NCI-H2107 (cell line): ENCODE data around the gene RAB12.
"Not testable (repeated sequence)": the region's sequence is repeated elsewhere in the genome, so short reads cannot be mapped to it uniquely, and the experiment has no call there.

ENCODE experiments used
- DNase-seq: peaks from one replicate; lab custom pipeline; 2025; lab: John Stamatoyannopoulos, UW

The RAB12 gene

GRCh38 chr18:8611916-8612576, 2.8 kb downstream of the RAB12 start:
- no peak for DNase-seq

GRCh38 chr18:8614875-8615274, 5.6 kb downstream of the RAB12 start:
- DNase-seq: no peak

GRCh38 chr18:8615397-8616027, 6.3 kb downstream of the RAB12 start:
- DNase-seq: peak; percentile 26

- no peak for DNase-seq
Observed at GRCh38 chr18:8616028-8616401, 6.8 kb downstream of the RAB12 start.

DNA sequence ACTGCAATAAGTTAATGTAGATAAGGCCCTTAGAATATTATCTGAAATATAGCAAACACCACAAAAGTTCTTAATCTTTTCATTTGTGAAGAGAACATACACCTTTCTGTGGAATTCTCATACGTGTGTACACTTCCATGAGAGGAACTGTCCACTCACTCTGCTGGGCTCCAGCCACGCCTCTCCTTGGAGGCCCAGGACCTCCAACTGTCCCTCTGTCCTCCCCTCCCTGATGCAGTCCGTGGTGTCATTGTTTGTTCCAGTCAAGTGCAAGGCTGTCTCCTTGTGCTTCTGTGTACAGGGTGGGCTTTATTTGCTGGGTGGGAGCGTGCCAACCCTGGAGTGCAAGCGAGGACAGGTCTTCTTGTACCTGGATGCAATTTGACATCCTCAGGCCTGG, 8.7 kb downstream of the RAB12 start:
- no peak for DNase-seq

GRCh38 chr18:8619041-8619440, 9.8 kb downstream of the RAB12 start:
- DNase-seq: no peak

DNA sequence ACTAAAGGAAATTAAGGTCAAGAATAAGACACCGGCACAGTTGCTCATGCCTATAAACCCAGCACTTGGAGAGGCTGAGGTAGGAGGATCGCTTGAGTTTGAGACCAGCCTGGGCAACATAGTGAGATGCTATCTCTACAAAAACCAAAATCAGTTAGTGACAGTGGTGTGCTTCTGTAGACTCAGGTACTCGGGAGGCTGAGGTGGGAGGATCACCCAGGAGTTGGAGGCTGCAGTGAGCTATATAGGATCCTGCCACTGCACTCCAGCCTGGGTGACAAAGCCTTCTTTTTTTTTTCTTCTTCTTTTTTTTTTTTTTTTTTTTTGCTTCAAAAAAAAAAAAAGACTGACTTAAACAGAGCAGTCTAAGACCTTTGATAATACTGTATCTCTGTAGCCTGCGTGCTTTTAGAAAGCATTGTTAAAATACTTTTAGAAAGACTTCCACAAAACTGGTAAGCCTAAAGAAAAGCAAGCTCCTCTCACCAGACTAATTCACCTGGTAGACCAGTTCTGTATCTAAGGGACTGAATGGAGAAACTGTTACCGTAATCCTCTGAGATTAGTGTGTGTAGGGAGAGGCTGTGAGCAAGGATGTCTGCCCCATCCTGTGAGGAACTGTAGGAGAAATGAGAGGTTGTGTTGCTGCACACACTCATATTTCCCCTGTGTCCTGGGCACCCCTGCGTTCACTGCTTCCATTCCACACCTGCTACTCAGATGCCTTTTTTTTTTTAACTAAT, 10.8 kb downstream of the RAB12 start:
- DNase-seq: no peak

DNA sequence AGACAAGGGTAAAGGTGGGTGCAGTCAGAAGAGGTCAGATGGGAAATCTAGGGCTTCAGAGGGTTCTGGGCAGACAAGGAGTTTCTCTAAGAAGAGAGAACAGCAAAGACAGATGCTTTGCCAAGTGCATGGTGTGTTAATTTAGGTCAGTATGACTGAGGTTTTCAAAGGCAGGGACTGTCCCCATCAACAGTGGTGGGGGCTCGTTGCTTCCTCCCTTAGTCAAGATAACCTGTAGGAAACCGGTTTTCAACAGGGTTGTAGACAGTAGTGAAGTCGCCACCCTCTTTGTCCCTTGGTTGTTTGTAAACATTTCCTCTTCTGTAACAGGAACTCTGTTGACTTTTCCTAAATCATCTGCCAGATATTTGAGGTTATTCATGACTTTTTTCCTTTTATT, 11.6 kb downstream of the RAB12 start:
- DNase-seq: no peak

GRCh38 chr18:8622625-8623024, 13.4 kb downstream of the RAB12 start:
- not testable (repeated sequence) for DNase-seq

DNA sequence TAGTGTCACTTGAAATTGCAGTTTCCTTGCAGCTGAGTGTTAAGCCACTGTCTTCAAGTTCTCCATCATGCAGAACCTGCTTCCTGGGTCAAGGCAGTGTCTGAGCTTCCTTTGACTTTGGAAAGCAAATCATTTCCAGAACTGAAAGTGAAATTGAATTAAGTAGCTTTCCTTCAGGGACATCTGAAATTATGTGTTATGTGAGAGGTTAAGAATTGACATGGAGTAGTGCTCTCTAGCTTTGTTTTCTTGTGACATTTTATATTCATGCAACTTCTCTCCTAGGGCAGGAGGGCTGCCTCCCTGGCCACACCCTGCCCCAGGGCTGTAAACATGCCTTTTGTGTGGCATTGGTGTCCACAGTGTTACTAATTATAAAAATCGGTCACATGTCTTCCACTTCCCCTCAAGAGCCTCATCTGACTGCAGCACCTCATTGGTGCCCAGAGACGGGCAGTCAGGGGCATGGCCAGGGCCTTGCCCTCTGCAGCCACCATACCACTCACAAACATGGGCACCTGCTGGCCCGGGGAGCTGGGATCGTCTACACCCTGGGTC, 14.4 kb downstream of the RAB12 start:
- DNase-seq: no peak

- DNase-seq: no peak
Observed at GRCh38 chr18:8625461-8626092, 16.3 kb downstream of the RAB12 start.

DNA sequence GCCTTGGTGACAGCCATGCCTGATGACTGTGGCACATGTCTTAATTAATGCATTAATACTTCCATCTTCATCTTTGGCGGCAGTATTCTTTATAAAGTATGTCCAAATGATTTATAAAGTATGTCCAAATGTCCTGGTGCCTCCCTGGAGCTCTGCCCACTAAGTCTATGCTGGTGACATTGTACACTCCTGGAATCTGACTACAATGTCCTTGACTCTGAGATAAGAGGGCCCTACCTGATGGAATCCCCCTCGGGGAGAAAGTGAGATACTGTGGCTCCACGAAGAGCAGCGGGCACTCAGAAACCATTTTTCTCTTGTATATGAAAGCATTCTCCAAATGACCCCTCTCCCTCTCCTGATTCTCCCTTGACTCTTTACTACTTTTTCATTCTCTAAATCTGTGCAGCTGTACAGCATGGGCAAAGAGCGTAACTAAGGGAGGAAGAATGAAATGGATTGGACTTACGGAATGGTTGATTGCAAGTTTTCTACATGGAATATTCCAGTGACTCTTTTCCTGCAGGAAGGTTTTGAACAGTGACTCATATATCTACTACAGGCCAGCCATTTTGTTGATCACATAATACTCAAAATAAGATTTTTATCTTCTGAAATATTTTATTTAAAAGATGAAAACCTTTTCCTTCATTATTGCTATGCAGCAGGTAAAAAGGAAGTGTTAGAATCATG, 17.3 kb downstream of the RAB12 start:
- no peak for DNase-seq

DNA sequence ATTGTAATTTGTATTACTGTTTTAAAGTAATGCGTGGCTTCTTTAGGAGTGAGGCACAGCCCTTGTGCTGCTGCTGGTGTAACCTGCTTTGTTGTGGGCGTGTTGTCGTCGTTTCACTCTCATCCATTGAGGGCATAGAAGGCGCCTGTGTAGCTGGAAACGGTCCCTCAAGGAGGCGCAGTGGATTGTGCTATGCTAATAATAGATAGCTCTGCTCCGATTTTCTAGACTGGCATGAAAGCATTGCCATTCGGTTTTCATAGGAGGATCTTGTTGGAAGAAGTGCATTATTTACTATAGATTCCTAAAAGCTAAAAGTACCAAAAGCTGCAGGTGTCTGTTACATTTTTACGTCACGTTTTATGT, 17.9 kb downstream of the RAB12 start:
- no peak for DNase-seq

DNA sequence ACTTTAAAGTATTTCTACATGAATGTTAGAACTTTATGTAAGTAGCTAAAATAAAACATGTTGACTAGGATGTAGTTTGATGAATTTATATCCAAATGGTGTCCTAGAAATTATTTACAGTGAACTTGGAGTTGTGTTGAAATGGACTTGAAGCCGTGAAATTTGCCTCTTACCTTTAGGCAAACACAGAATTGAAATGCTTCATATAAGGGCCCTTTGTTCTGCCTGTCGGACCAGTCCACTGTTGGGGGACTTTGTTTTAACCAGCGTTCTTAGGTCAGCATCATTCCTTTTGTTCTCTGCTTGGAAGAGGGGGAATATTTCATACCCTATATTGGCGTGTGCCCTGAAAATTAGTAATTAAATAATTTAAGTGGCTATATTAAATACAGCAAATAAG, 18.3 kb downstream of the RAB12 start:
- DNase-seq: no peak

- no peak for DNase-seq
Observed at GRCh38 chr18:8629602-8630001, 20.4 kb downstream of the RAB12 start.

- no peak for DNase-seq
Observed at GRCh38 chr18:8630546-8630945, 21.3 kb downstream of the RAB12 start.

- no peak for DNase-seq
Observed at GRCh38 chr18:8631265-8631664, 22.0 kb downstream of the RAB12 start.

DNA sequence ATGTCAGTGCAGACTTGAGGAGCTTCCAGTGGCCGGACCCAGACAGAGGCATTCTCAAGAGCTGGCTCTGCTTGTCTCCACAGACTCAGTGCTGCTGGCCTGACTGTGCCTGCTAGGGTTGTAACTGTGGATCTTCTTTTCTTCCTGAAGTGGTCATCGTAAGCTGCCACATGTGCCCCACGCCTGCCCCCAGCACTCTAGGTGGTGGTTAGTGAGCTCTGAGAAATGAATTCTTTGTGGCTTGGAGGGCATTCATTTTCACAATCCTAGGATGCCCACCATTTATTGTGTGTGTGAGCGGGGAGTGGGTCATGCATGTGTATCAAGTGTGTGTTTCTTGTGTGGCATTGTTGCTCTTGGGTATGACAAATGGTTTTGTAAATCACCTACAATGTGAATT, 23.1 kb downstream of the RAB12 start:
- DNase-seq: no peak

DNA sequence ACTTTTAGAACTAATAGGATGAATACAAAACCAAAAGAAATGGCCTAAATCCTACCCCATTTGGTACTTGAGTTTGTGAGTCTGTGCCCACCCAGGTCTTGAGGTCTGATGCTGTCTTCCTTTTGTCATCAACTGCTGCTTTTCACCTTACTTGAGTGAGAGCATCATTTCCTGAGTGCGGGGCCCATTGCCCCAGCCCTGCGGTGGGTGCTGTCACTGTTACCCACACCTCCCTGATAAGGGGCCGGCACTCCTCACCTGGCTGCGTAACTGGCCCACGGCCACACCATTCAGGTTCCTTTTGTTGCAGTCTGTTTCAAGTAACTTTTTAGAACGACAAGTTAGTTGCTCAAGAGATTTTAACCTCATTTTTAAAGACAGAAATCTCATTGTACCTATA, 25.3 kb downstream of the RAB12 start:
- DNase-seq: no peak

GRCh38 chr18:8635087-8635486, 25.9 kb downstream of the RAB12 start:
- DNase-seq: no peak

GRCh38 chr18:8639762-8640161, 30.5 kb downstream of the RAB12 start:
- no peak for DNase-seq

- no peak for DNase-seq
Observed at GRCh38 chr18:8643326-8643878, 34.2 kb downstream of the RAB12 start.
